NCI-H82 treated with DMSO at 0.1 percent for 48 hours (cell line): ENCODE data around the gene RAB3IP.
A peak's percentile ranks its signal among the peaks of the same experiment; 100 is the strongest.

ENCODE experiments used
- DNase-seq: peaks from one replicate; lab custom pipeline; 2025; ENCODE audit not compliant: unreplicated experiment; lab: John Stamatoyannopoulos, UW

Gene RAB3IP, protein sequence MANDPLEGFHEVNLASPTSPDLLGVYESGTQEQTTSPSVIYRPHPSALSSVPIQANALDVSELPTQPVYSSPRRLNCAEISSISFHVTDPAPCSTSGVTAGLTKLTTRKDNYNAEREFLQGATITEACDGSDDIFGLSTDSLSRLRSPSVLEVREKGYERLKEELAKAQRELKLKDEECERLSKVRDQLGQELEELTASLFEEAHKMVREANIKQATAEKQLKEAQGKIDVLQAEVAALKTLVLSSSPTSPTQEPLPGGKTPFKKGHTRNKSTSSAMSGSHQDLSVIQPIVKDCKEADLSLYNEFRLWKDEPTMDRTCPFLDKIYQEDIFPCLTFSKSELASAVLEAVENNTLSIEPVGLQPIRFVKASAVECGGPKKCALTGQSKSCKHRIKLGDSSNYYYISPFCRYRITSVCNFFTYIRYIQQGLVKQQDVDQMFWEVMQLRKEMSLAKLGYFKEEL

DNA sequence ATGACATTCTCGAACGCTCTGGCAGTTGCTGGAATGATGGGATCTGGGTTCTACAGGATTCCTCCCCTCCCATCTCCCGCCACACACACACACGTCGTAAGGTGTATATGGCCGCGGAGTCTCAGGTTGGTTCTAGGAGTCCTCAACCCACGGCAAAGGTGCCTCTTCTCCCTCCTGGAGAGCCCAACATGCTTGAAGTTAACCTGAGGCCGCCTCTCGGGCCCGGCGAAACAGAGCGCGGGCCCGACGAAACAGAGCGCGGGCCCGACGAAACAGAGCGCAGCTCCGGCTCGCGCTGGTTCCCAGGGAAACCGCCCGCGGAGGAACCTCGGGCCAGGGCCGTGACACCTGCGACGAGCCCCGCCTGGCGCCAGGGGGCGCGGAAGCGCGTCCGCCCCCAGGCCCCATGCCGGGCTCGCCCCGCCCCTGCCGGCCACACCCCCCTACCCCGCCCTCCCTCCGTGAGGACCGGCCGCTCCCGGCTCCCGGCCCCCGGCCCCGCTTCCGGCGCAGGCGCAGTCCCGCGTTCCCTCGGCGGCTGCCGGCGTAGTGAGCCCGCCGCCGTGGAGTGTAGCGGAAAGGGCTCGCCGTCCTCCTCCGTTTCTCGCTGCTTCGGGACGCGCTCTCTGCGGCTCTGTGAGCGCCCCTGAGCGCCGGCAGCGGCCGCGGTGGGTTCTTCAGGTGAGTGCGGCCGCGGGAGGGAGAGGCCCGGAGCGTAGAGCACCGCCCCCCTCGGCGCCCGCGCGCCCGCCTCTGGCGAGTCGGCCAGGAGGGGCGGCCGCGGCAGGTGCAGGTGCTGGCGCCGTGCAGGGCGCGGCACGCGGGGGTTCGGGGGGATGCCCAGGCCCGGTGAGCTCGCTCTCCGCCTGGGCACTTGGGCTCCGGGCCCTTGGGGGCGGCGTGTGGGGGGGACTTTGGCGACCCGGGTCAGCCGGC is at the start of gene RAB3IP:
Gene RAB3IP, plus strand, starts transcription at position 510 of the 936 bp plus-strand sequence. CDS start 16,549 bp downstream, outside the sequence.
- peak; percentile 40 for DNase-seq

GRCh38 chr12:69689638-69690037 is 49.0 kb upstream of the RAB3IP start:
- no peak for DNase-seq

GRCh38 chr12:69694123-69694522 is 44.5 kb upstream of the RAB3IP start:
- DNase-seq = no peak

- DNase-seq = no peak
Observed at GRCh38 chr12:69698054-69698453, 40.6 kb upstream of the RAB3IP start.

DNA sequence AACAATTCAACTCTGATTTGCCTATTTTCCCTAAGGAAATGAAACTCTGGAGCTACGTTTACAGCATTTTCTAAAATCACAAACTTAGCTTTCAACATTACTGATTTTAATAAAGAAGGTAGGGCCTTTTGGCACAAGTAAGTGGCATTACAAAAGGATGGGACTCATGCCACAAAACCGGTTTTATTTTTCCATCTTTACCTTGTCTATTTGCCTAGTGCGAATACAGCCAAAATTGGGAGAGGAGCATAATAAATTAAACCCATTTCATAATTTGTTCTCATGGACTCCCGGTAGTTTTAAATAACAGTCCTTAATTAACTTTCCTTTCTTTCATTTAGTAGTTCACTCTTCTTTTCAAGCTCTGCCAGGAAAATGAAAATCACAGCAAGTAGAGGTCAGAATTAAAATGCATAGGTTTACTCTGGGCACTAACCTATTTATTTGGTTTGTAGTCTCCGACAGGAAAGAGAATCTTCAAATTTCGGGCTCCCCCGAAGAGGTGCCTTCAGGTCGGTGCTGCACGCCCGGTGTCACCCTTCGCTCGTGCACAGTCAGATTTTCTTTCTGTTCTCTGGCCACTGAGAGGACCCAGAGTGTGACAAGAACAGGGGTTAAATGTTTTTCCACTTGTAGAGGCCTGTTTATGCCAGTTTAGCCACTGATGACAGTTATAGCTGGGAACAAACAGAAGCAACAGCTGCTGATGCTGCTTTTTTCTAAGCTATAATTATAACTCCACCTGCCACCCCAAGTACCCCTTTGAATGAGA is 39.7 kb upstream of the RAB3IP start, which contains the start of gene BEST3:
Gene BEST3, minus strand, starts transcription at position 535 of the 772 bp plus-strand sequence. CDS start 1,505 bp downstream, outside the sequence.
- no peak for DNase-seq

DNA sequence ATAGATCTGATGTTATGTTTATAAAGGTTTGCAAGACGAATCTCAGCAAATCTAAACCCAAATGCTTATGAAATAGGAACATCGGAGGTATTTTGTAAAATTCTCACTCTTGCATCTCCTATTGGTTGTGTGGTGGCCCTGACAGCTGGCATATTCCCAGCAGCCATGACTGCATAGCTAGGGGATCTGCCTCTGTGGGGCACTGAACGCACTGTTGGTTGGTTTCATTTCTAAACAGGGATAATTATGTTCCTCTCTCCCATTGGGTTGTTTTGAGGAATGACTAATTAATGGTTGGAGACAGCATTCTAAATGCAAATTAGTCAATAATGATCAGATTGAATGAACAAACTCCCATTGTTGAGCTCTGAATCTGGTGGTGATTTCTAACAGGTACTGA is 36.8 kb upstream of the RAB3IP start:
- no peak for DNase-seq

- no peak for DNase-seq
Observed at GRCh38 chr12:69703146-69703642, 35.5 kb upstream of the RAB3IP start.

- no peak for DNase-seq
Observed at GRCh38 chr12:69704357-69704756, 34.3 kb upstream of the RAB3IP start.

GRCh38 chr12:69708649-69709048 is 30.0 kb upstream of the RAB3IP start:
- no peak for DNase-seq

DNA sequence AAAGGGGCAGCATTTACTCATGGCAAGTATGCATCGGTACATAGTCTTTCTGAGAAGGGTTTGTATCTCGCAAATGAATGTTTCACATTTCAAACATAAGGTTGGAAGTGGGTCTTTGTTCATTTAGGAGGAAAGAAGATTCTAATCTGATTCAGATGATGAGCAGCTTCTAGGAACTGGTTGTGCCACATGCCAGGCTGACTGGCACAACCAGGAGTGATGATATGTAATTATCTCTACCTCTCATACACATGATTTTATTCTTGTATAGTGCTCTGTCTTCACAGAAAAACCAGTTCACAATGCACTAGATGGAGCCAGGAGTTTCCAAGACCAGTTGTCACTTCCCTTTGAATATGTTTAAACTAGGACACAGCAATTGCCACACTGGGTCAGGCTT is 25.8 kb upstream of the RAB3IP start:
- DNase-seq = no peak

DNA sequence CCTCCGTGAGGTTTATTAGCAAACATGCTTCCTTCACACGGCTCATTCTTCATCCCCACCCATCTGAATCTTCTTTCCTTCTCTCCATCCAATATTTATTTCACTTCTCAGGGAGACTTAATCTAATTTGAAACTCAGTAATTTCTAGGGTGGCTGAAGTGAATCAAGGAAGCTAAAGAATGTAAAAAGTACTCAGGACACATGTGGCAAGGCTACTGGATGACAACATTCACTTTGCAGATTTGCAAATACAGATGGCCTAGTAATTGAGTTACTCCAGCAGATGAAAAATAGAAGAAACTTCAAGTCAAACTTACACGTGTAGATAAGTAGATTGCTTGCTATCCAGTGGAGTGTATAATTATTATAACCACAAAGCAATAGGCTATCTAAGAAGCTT is 24.1 kb upstream of the RAB3IP start:
- no peak for DNase-seq

DNA sequence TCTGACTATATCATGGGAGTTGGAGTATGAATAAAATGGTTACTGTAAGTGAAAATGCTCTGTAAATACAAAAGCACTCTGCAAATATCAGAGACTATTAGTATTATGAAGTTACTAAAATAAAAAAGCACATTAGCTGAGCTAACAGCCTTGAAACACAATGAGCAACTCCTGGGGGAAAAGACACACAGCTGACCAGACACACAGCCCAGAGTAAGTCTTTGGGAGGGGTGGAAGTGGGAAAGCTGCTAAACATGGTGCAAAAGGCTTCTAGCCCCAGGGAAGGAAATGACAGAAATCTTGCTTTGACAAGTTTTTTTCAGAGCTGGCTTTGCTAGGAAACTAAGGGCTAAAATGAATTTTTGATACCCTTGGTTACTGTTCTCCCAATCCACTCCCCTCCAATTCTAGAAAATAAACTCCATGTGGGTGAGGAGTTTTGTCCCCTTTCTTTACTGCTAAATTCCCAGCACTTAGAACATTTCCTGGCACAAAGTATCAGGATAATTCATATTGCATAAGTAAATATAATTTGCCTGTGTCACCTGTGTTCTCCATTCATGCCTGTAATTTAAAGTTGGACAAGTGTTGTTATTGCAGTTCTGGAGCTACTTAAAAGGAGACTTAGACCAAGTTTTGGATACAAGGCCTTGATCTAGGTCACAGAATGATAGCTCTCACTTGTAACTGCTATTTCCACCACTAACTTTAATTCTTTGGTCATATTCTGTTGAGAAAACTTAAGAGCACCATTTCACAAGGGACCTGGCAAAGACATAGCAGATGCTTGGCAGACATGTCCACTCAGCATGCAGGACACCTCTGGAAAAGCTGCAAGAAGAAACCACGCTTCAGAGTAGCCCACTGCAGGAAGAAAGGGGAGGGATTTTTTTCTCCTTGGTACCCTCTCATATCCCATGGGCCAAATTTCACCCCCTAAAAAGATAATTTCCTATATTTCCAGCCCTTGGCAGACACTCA is 19.0 kb upstream of the RAB3IP start:
- no peak for DNase-seq

- no peak for DNase-seq
Observed at GRCh38 chr12:69720750-69721149, 17.9 kb upstream of the RAB3IP start.

- DNase-seq = no peak
Observed at GRCh38 chr12:69726922-69727321, 11.7 kb upstream of the RAB3IP start.

GRCh38 chr12:69732088-69732487 is 6.6 kb upstream of the RAB3IP start:
- no peak for DNase-seq

- no peak for DNase-seq
Observed at GRCh38 chr12:69733638-69734037, 5.0 kb upstream of the RAB3IP start.

- DNase-seq = peak; percentile 63
Observed at GRCh38 chr12:69739287-69740191, 879 bp downstream of the RAB3IP start.

DNA sequence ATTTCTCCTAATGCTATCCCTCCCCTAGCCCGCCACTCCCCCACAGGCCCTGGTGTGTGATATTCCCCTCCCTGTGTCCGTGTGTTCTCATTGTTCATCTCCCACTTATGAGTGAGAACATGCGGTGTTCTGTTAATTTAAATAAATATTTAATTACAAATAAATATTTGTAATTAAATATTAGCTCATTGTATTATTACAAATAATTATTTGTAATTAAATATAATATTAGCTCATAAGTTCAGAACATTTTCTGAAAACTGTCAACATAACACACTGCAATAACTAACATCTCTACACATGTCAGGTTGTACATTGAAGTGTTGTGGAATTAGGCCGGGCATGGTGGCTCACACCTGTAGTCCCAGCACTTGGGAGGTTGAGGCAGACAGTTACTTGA is 5.4 kb downstream of the RAB3IP start:
- no peak for DNase-seq
